Measurements from ENCODE around the gene LIMK1. TPM values are rescaled to one million over a fixed set of nuclear protein-coding genes. Genes with fewer than 3 reads are reported as not detected.

The LIMK1 gene
- total RNA-seq, 1 experiment from 2014 or later = 63.8 TPM

GRCh38 chr7:74092964-74093471 lies 9.4 kb downstream of the LIMK1 start:
- no peak overlapping the region for H2BK5ac ChIP-seq (ENCODE audit: insufficient read length, low read length)
- no peak overlapping the region for H3K4ac ChIP-seq (ENCODE audit: low read depth, low read length)
- no peaks in the 10 kb centered on the region for H3K79me2 ChIP-seq (ENCODE audit: insufficient read depth, low read length)
- WGBS (ENCODE audit: extremely low coverage, insufficient read length, low lambda C conversion rate) = no CpG with 5 or more reads among the region's 12 CpGs
- H2AK5ac ChIP-seq (ENCODE audit: insufficient read length, low read length) = no peak overlapping the region
- H4K91ac ChIP-seq (ENCODE audit: insufficient read length, low read depth, low read length) = no peak overlapping the region
- no peaks in the 10 kb centered on the region for H3K27me3 ChIP-seq (ENCODE audit: insufficient read depth, low read length)
- H4K8ac ChIP-seq (replicated peaks; ENCODE audit: insufficient read length, low read depth, low read length) = no peak overlapping the region
- no peak overlapping the region for H3K23ac ChIP-seq (ENCODE audit: insufficient read length, low read depth, low read length)
- Mint-ChIP-seq H3K27ac (no peak overlapping the region), H3K4me1 (peaks cover 23 to 26% of the 10 kb centered on the region in 2 experiments), H3K4me3 (no peak overlapping the region), H3K9me3 (peaks cover 8 to 11% of the 10 kb centered on the region in 2 experiments), H3K36me3 (ENCODE audit: insufficient read depth in 1 of 3, low read depth in 3 of 3) (peaks cover 33 to 38% (median 38%) of the 10 kb centered on the region in 3 experiments), H3K27me3 (ENCODE audit: low read depth) (no peaks in the 10 kb centered on the region)
- no peak overlapping the region for H2AFZ ChIP-seq (ENCODE audit: low read length)
- H2BK20ac ChIP-seq (ENCODE audit: low read depth, low read length, poor library complexity, severe bottlenecking) = no peak overlapping the region
- H3K23me2 ChIP-seq (ENCODE audit: insufficient read length, low read depth, low read length, poor library complexity, severe bottlenecking) = peaks cover 3% of the 10 kb centered on the region
- H2BK120ac ChIP-seq (ENCODE audit: low read depth, low read length, poor library complexity, severe bottlenecking) = no peak overlapping the region
- no peak overlapping the region for H3K4me2 ChIP-seq (ENCODE audit: insufficient read depth, insufficient read length, low read length)
- H3K4me1 ChIP-seq (ENCODE audit: insufficient read depth, low read length) = peaks cover 6% of the 10 kb centered on the region; the same call in 1 of the 2 replicates
- no peaks in the 10 kb centered on the region for H4K20me1 ChIP-seq (ENCODE audit: control insufficient read depth, insufficient read depth, insufficient read length)
- H3K18ac ChIP-seq (ENCODE audit: insufficient read length, low read depth, low read length) = no peak overlapping the region
- H3K79me1 ChIP-seq (ENCODE audit: insufficient read depth, low read depth, low read length, poor library complexity, severe bottlenecking) = no peaks in the 10 kb centered on the region
- no peak overlapping the region for H3K56ac ChIP-seq (ENCODE audit: insufficient read length, low read depth, low read length)
- no peaks in the 10 kb centered on the region for H3K9me3 ChIP-seq (ENCODE audit: control insufficient read depth, low read depth, low read length)
- no peak overlapping the region for H4K5ac ChIP-seq (ENCODE audit: insufficient read length, low read depth, low read length)
- no peak overlapping the region for H3K27ac ChIP-seq (ENCODE audit: insufficient read length, low read depth, low read length)
- no peak overlapping the region for H3K9ac ChIP-seq (ENCODE audit: extremely low read depth, insufficient read length, low read length)
- H2BK15ac ChIP-seq (ENCODE audit: low read depth, low read length) = no peak overlapping the region
- DNase-seq = no peak
- TF ChIP-seq, protein P1, sequence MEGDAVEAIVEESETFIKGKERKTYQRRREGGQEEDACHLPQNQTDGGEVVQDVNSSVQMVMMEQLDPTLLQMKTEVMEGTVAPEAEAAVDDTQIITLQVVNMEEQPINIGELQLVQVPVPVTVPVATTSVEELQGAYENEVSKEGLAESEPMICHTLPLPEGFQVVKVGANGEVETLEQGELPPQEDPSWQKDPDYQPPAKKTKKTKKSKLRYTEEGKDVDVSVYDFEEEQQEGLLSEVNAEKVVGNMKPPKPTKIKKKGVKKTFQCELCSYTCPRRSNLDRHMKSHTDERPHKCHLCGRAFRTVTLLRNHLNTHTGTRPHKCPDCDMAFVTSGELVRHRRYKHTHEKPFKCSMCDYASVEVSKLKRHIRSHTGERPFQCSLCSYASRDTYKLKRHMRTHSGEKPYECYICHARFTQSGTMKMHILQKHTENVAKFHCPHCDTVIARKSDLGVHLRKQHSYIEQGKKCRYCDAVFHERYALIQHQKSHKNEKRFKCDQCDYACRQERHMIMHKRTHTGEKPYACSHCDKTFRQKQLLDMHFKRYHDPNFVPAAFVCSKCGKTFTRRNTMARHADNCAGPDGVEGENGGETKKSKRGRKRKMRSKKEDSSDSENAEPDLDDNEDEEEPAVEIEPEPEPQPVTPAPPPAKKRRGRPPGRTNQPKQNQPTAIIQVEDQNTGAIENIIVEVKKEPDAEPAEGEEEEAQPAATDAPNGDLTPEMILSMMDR (conservative IDR thresholded peaks at IDR 0.05) = no peak
- no peak overlapping the region for H3K14ac ChIP-seq (ENCODE audit: insufficient read depth, low read length)
- no peak overlapping the region for H3T11ph ChIP-seq (ENCODE audit: low read length)
- H2BK12ac ChIP-seq (ENCODE audit: insufficient read length, low read depth, low read length) = no peak overlapping the region
